Mesendoderm (in vitro differentiated cells): ENCODE measurements around the gene WDR73.

Source experiments
- DNase-seq: peaks from one replicate; pipeline ENCODE4 v3.0.0; 2013
- H2AK5ac ChIP-seq: 2 replicates; pipeline ENCODE4 v1.6.1; 2013; ENCODE audit warnings: low read length, inconsistent platforms
- H2BK120ac ChIP-seq: 2 replicates; pipeline ENCODE4 v1.6.1; 2013; ENCODE audit warnings: low read depth, mild to moderate bottlenecking, low read length, moderate library complexity, mixed read lengths
- H2BK15ac ChIP-seq: replicated peaks from 2 replicates; pipeline ENCODE4 v1.6.1; 2013; ENCODE audit warnings: low read depth, mild to moderate bottlenecking, moderate library complexity
- H2BK5ac ChIP-seq: 2 replicates; pipeline ENCODE4 v1.6.1; 2013; ENCODE audit warnings: low read length, inconsistent platforms
- H3K18ac ChIP-seq: 2 replicates; pipeline ENCODE4 v1.6.1; 2013; ENCODE audit warnings: mild to moderate bottlenecking, low read length, mixed read lengths
- H3K23ac ChIP-seq: one replicate; pipeline ENCODE4 v1.6.1; 2013; ENCODE audit warnings: low read length
- H3K27ac ChIP-seq: 2 replicates; pipeline ENCODE4 v1.5.1; 2013; ENCODE audit warnings: low read depth, mild to moderate bottlenecking, inconsistent platforms, low read length, moderate library complexity
- H3K27me3 ChIP-seq: 2 replicates; pipeline ENCODE4 v1.6.1; 2013; ENCODE audit warnings: low read length, control low read depth, mild to moderate bottlenecking, inconsistent platforms; ENCODE audit not compliant: insufficient read depth, poor library complexity
- H3K36me3 ChIP-seq: 2 replicates; pipeline ENCODE4 v1.6.1; 2013; ENCODE audit warnings: low read length, inconsistent platforms; ENCODE audit not compliant: control insufficient read depth, insufficient read depth
- H3K4ac ChIP-seq: one replicate; pipeline ENCODE4 v1.6.1; 2013; ENCODE audit warnings: low read depth, mild to moderate bottlenecking, low read length, moderate library complexity
- H3K4me1 ChIP-seq: 2 replicates; pipeline ENCODE4 v1.6.1; 2013; ENCODE audit warnings: low read depth, low read length, inconsistent platforms; ENCODE audit not compliant: control insufficient read depth
- H3K4me2 ChIP-seq: 2 replicates; pipeline ENCODE4 v1.6.1; 2013; ENCODE audit warnings: low read length
- H3K4me3 ChIP-seq: 2 replicates; pipeline ENCODE4 v1.5.1; 2013; ENCODE audit warnings: mild to moderate bottlenecking, low read length
- H3K56ac ChIP-seq: one replicate; pipeline ENCODE4 v1.6.1; 2013; ENCODE audit warnings: low read length
- H3K79me1 ChIP-seq: 2 replicates; pipeline ENCODE4 v1.6.1; 2013; ENCODE audit warnings: low read length, inconsistent platforms
- H3K79me2 ChIP-seq: 2 replicates; pipeline ENCODE4 v1.6.1; 2013; ENCODE audit warnings: mild to moderate bottlenecking, low read length; ENCODE audit not compliant: control insufficient read depth, insufficient read depth
- H3K9ac ChIP-seq: 2 replicates; pipeline ENCODE4 v1.6.1; 2013; ENCODE audit warnings: low read length, inconsistent platforms
- H4K5ac ChIP-seq: one replicate; pipeline ENCODE4 v1.6.1; 2013; ENCODE audit warnings: low read length
- H4K8ac ChIP-seq: one replicate; pipeline ENCODE4 v1.6.1; 2013; ENCODE audit warnings: low read depth, mild to moderate bottlenecking, control low read depth, low read length, moderate library complexity
- WGBS: extraction: QIAGEN DNeasy Blood & Tissue Kit; methylation state at CpG from one replicate; pipeline ENCODE4 v1.1.7; 2013; ENCODE audit warnings: low lambda C conversion rate, missing lambda C conversion rate; ENCODE audit not compliant: insufficient coverage; ENCODE audit errors: extremely low coverage; 5-methylcytosine and 5-hydroxymethylcytosine counted together

Gene WDR73

DNA sequence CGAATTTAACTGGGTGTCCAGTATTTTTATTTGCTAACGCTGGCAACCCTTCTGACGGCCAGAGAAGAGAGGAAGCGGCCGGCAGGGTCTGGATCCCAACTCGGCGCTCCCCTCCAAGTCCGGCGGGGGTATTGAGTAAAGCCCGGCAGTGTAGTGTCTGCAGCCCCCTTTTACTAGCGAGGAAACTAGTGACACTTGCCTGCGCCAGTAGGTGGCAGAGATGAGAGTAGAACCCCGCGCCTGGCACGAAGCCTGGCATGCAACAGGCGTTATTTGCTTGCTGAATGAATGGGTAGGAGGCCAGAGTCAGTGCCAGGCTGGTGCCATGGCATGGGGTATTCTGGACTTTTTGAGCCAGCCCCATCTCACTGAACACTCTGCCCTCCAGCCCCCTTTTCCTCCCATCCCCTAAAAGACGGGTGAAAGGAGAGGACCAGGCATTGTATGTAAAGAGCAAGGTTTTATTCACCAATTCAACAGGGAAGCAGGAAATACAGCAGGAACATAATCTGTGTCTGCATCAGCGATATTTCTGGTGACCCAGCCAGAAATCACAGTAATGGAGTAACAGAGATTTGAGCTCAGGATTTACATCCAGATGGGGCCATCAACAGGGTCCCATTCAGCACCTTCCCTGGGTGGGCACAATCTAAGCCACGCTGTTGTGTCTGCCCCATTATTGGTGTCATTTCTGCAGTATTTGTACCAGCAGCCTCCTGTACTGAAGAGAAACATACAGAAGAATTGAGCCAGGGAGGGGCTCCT is 788 bp upstream of the WDR73 start:
- peaks cover 10% of the 10 kb centered on the region for H3K4me1 ChIP-seq
- no CpG with 5 or more reads among the region's 19 CpGs for WGBS
- DNase-seq, result peak; percentile 90
- H3K4me3 ChIP-seq, result peak overlapping the region; percentile 93
- H3K4ac ChIP-seq, result no peak overlapping the region
- no peaks in the 10 kb centered on the region for H3K27me3 ChIP-seq
- no peak overlapping the region for H2BK120ac ChIP-seq
- no peak overlapping the region for H2BK15ac ChIP-seq
- H3K4me2 ChIP-seq, result peak overlapping the region; percentile 95
- peak overlapping the region; percentile 95 for H3K9ac ChIP-seq
- H3K23ac ChIP-seq, result no peak overlapping the region
- H3K79me1 ChIP-seq, result peaks cover 11% of the 10 kb centered on the region
- H3K18ac ChIP-seq, result no peak overlapping the region
- peak overlapping the region; percentile 42 for H3K27ac ChIP-seq
- H2AK5ac ChIP-seq, result no peak overlapping the region
- H3K36me3 ChIP-seq, result peaks cover 6% of the 10 kb centered on the region
- no peak overlapping the region for H4K8ac ChIP-seq
- H3K56ac ChIP-seq, result no peak overlapping the region
- no peak overlapping the region for H2BK5ac ChIP-seq
- peaks cover 6% of the 10 kb centered on the region for H3K79me2 ChIP-seq
- H4K5ac ChIP-seq, result no peak overlapping the region

DNA sequence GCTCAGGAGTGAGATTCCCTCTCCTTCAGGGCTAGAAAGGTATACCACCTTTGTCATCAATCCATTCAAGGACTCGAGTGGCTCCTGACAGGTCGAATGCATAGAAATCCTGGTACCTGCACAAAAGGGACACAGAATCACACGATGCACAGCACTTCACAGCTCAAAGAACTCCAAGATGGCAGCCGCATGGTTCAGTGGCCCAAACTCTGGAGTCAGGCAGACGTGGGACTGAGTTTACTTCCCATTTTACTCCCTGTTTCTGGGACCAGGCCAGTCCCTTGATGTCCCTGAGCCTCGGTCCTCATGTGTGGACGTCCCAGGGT is 536 bp downstream of the WDR73 start:
- peak overlapping the region; percentile 87 for H3K9ac ChIP-seq
- peak overlapping the region; percentile 100 for H3K56ac ChIP-seq
- H3K79me2 ChIP-seq, result peaks cover 6% of the 10 kb centered on the region
- no peak overlapping the region for H2BK15ac ChIP-seq
- peak overlapping the region; percentile 62 for H2AK5ac ChIP-seq
- H3K27ac ChIP-seq, result no peak overlapping the region
- H2BK5ac ChIP-seq, result no peak overlapping the region
- peak overlapping the region; percentile 99 for H3K4me3 ChIP-seq
- H3K23ac ChIP-seq, result no peak overlapping the region
- H3K79me1 ChIP-seq, result peaks cover 11% of the 10 kb centered on the region
- peaks cover 10% of the 10 kb centered on the region for H3K36me3 ChIP-seq
- no peak overlapping the region for H3K18ac ChIP-seq
- H3K4me2 ChIP-seq, result peak overlapping the region; percentile 65
- H3K27me3 ChIP-seq, result no peaks in the 10 kb centered on the region
- peak overlapping the region; percentile 93 for H4K5ac ChIP-seq
- DNase-seq, result peak; percentile 30
- no CpG with 5 or more reads among the region's 7 CpGs for WGBS
- H4K8ac ChIP-seq, result no peak overlapping the region
- H3K4ac ChIP-seq, result no peak overlapping the region
- H3K4me1 ChIP-seq, result peaks cover 2% of the 10 kb centered on the region
- H2BK120ac ChIP-seq, result no peak overlapping the region

DNA sequence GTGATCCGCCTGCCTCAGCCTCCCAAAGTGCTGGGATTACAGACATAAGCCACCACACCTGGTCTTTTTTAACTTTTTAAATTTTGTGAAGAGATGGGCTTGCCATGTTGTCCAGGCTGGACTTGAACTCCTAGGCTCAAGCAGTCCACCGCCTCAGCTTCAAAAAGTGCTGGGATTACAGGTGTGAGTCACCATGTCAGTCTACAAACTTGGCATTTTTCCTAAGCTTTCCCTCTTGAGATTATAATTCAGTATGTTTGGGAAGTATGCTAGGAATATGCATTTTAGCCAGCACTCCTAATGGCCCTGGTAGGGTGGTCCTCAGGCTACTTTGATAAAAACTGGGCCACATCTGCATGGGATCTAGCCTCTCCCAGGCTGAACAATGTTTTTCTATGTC is 4.4 kb downstream of the WDR73 start:
- no CpG with 5 or more reads among the region's 2 CpGs for WGBS
- Histone ChIP-seq H3K23ac (no peak overlapping the region), H2BK5ac (no peak overlapping the region), H3K4me1 (peaks cover 2% of the 10 kb centered on the region), H2BK120ac (no peak overlapping the region), H3K4ac (no peak overlapping the region), H2BK15ac (no peak overlapping the region), H3K4me3 (no peak overlapping the region), H4K5ac (no peak overlapping the region), H3K9ac (no peak overlapping the region), H4K8ac (no peak overlapping the region), H3K36me3 (peaks cover 28% of the 10 kb centered on the region), H3K4me2 (no peak overlapping the region), H3K79me1 (peaks cover 11% of the 10 kb centered on the region), H3K18ac (no peak overlapping the region), H3K27me3 (no peaks in the 10 kb centered on the region), H2AK5ac (no peak overlapping the region), H3K79me2 (peaks cover 6% of the 10 kb centered on the region), H3K27ac (no peak overlapping the region), H3K56ac (no peak overlapping the region)
- DNase-seq, result no peak

- H3K4me1 ChIP-seq, result peaks cover 2% of the 10 kb centered on the region
- no peak overlapping the region for H4K5ac ChIP-seq
- no peak for DNase-seq
- no peak overlapping the region for H3K4me3 ChIP-seq
- H3K23ac ChIP-seq, result no peak overlapping the region
- H2BK120ac ChIP-seq, result no peak overlapping the region
- H3K36me3 ChIP-seq, result peaks cover 28% of the 10 kb centered on the region
- H3K4me2 ChIP-seq, result no peak overlapping the region
- no peak overlapping the region for H3K9ac ChIP-seq
- H3K4ac ChIP-seq, result no peak overlapping the region
- no peak overlapping the region for H3K56ac ChIP-seq
- no peak overlapping the region for H3K27ac ChIP-seq
- no peak overlapping the region for H4K8ac ChIP-seq
- peaks cover 9% of the 10 kb centered on the region for H3K79me1 ChIP-seq
- no peak overlapping the region for H3K18ac ChIP-seq
- H3K79me2 ChIP-seq, result peaks cover 3% of the 10 kb centered on the region
- H2BK5ac ChIP-seq, result no peak overlapping the region
- no peaks in the 10 kb centered on the region for H3K27me3 ChIP-seq
- no peak overlapping the region for H2AK5ac ChIP-seq
- no peak overlapping the region for H2BK15ac ChIP-seq
- no CpG with 5 or more reads among the region's 3 CpGs for WGBS
Observed at GRCh38 chr15:84648539-84648938, 5.5 kb downstream of the WDR73 start.

DNA sequence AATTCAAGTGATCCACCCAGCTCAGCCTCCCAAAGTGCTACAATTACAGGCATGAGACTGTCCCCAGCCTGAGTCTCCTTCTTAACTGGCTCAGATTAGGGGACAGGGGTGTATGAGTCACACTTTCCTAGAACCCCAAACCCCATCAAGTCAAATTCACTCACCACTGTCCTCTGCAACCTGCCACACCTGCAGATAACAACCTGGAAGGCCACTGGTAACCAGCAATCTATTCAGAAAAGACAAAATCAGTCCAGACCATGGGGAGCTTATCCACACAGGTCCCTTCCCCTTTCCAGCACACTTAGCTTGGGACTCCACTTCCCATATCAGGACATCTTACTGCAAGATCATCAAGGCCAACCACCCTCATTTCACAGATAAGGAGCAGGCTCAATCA is 6.4 kb downstream of the WDR73 start:
- no peak overlapping the region for H4K5ac ChIP-seq
- H3K56ac ChIP-seq, result no peak overlapping the region
- no peak overlapping the region for H3K4ac ChIP-seq
- H3K79me1 ChIP-seq, result peaks cover 5% of the 10 kb centered on the region
- no peak for DNase-seq
- H3K4me3 ChIP-seq, result no peak overlapping the region
- H3K23ac ChIP-seq, result no peak overlapping the region
- no peak overlapping the region for H4K8ac ChIP-seq
- H2BK5ac ChIP-seq, result no peak overlapping the region
- no peak overlapping the region for H3K9ac ChIP-seq
- no peaks in the 10 kb centered on the region for H3K27me3 ChIP-seq
- no peak overlapping the region for H3K18ac ChIP-seq
- no peak overlapping the region for H2BK120ac ChIP-seq
- no peak overlapping the region for H2AK5ac ChIP-seq
- H3K36me3 ChIP-seq, result peaks cover 31% of the 10 kb centered on the region
- H3K4me2 ChIP-seq, result no peak overlapping the region
- H3K79me2 ChIP-seq, result no peaks in the 10 kb centered on the region
- no peak overlapping the region for H3K27ac ChIP-seq
- no peak overlapping the region for H2BK15ac ChIP-seq
- H3K4me1 ChIP-seq, result no peaks in the 10 kb centered on the region

GRCh38 chr15:84645997-84646396 is 8.1 kb downstream of the WDR73 start:
- no peak overlapping the region for H2BK120ac ChIP-seq
- no peaks in the 10 kb centered on the region for H3K79me1 ChIP-seq
- no peaks in the 10 kb centered on the region for H3K27me3 ChIP-seq
- H3K18ac ChIP-seq, result no peak overlapping the region
- DNase-seq, result no peak
- H4K8ac ChIP-seq, result no peak overlapping the region
- no peak overlapping the region for H2BK15ac ChIP-seq
- peaks cover 29% of the 10 kb centered on the region for H3K36me3 ChIP-seq
- no peak overlapping the region for H4K5ac ChIP-seq
- H3K56ac ChIP-seq, result no peak overlapping the region
- H3K4me1 ChIP-seq, result no peaks in the 10 kb centered on the region
- no peak overlapping the region for H2AK5ac ChIP-seq
- WGBS, result no CpG with 5 or more reads among the region's 10 CpGs
- H3K27ac ChIP-seq, result no peak overlapping the region
- H3K79me2 ChIP-seq, result no peaks in the 10 kb centered on the region
- H3K23ac ChIP-seq, result no peak overlapping the region
- no peak overlapping the region for H3K4ac ChIP-seq
- H3K9ac ChIP-seq, result no peak overlapping the region
- H3K4me2 ChIP-seq, result no peak overlapping the region
- no peak overlapping the region for H3K4me3 ChIP-seq
- H2BK5ac ChIP-seq, result no peak overlapping the region
